Bladder microvascular endothelial cell (primary cell): Measurements from ENCODE around the gene TEX50. TPM values are rescaled to one million over a fixed set of nuclear protein-coding genes. Genes with fewer than 3 reads are reported as not detected.

Experiments used
- total RNA-seq: library from RNA; depleted of rRNA; stranded (reverse); fragments of >200 nt; gene quantifications from 2 replicates; pipeline ENCODE4 v1.2.3, GENCODE V29; 2014

TEX50 gene
- not detected in 2 replicates for total RNA-seq

GRCh38 chr1:173635116-173635515, at the start of gene TEX50:
Gene TEX50 (plus strand): TSS chr1:173635338. CDS start chr1:173635522, 184 bp downstream.

GRCh38 chr1:173603056-173603591, 32.0 kb upstream of the TEX50 start, which contains the start of gene SLC9C2:
Gene SLC9C2 (minus strand): TSS chr1:173603072. CDS start chr1:173601776, 1,296 bp downstream.

DNA sequence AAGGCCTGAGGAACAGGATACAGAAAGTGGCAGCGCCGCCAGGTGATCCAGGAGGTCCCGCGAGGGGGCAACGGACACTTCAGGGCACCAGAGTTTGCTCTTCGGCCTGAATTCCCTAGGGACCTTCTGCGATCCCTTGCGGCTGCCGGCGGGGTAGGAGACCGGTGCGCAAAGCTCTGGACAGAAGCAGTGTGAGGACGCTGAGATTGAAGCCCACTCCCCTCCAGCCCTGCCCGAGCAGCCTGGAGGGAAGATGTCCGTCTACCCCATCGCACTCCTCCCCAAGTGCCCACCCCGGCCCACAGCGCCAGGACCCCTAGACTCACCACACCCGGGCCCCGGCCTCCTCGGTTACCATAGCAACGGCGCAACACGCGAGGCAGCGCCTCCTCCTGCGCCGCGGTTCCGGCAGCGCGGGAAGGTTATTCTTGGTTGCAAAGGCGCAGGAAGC, 34.4 kb downstream of the TEX50 start, which contains the start of gene ANKRD45:
Gene ANKRD45 (minus strand): TSS at position 361 of the 451 bp plus-strand sequence. CDS start 10,433 bp downstream, outside the sequence.

Other genes starting within 250 kb of the TEX50 start
- 112 and 154 TPM in 2 replicates for gene PRDX6, start 158.0 kb upstream of the TEX50 start, total RNA-seq
- gene SLC9C2, start 32.3 kb upstream of the TEX50 start, total RNA-seq: under 0.01 TPM in 1 of 2 replicates, not detected in the other
- 0.13 TPM in 1 of 2 replicates, not detected in the other for gene ANKRD45, start 34.5 kb downstream of the TEX50 start, total RNA-seq
- 24.3 and 46.7 TPM in 2 replicates for gene KLHL20, start 79.6 kb downstream of the TEX50 start, total RNA-seq
- gene DARS2, start 189.3 kb downstream of the TEX50 start, total RNA-seq: 15.1 and 16.4 TPM in 2 replicates
- 10.3 and 15.2 TPM in 2 replicates for gene CENPL, start 189.5 kb downstream of the TEX50 start, total RNA-seq
- 268 and 287 TPM in 2 replicates for gene GAS5, start 232.7 kb downstream of the TEX50 start, total RNA-seq
- 2.3 and 6.2 TPM in 2 replicates for gene ZBTB37, start 233.0 kb downstream of the TEX50 start, total RNA-seq